Endodermal cell (in vitro differentiated cells): ENCODE data around the gene TXNDC2. TPM values are rescaled to one million over a fixed set of nuclear protein-coding genes. Genes with fewer than 3 reads are reported as not detected.

ENCODE experiments used
- DNase-seq: peaks from one replicate; pipeline ENCODE4 v3.0.0-alpha.2; 2017
- H3K27ac ChIP-seq: 2 replicates; pipeline ENCODE4 v1.5.1; 2013; ENCODE audit warnings: mild to moderate bottlenecking, low read depth, low read length, moderate library complexity
- H3K27me3 ChIP-seq: 2 replicates; pipeline ENCODE4 v1.6.1; 2013; ENCODE audit warnings: mild to moderate bottlenecking, low read length, moderate library complexity; ENCODE audit not compliant: insufficient read depth, control insufficient read depth, poor library complexity, severe bottlenecking
- H3K36me3 ChIP-seq: 2 replicates; pipeline ENCODE4 v1.7.0; 2013; ENCODE audit warnings: mild to moderate bottlenecking, low read length, moderate library complexity; ENCODE audit not compliant: control insufficient read depth, insufficient read depth
- H3K4me1 ChIP-seq: one replicate; pipeline ENCODE4 v1.7.0; 2013; ENCODE audit warnings: low read length; ENCODE audit not compliant: control insufficient read depth, insufficient read depth
- H3K4me3 ChIP-seq: 2 replicates; pipeline ENCODE4 v1.5.1; 2013; ENCODE audit warnings: mild to moderate bottlenecking, low read length, moderate library complexity
- H3K9ac ChIP-seq: 2 replicates; pipeline ENCODE4 v1.6.1; 2013; ENCODE audit warnings: mild to moderate bottlenecking, low read length, moderate library complexity; ENCODE audit not compliant: poor library complexity, severe bottlenecking; ENCODE audit errors: extremely low read depth
- H3K9me3 ChIP-seq: 2 replicates; pipeline ENCODE4 v1.6.1; 2013; ENCODE audit warnings: mild to moderate bottlenecking, low read length, moderate library complexity; ENCODE audit not compliant: control insufficient read depth
- H3K27ac Mint-ChIP-seq: 2 replicates; pipeline ENCODE4 v1.8.0; 2020; ENCODE audit warnings: mixed read lengths
- H3K27me3 Mint-ChIP-seq: 2 replicates; pipeline ENCODE4 v1.8.0; 2021; ENCODE audit warnings: mild to moderate bottlenecking, mixed read lengths; ENCODE audit not compliant: insufficient read depth
- H3K36me3 Mint-ChIP-seq: 2 replicates; pipeline ENCODE4 v1.8.0; 2020; ENCODE audit warnings: low read depth, mixed read lengths
- H3K4me1 Mint-ChIP-seq: 2 replicates; pipeline ENCODE4 v1.8.0; 2020; ENCODE audit warnings: mixed read lengths
- H3K4me3 Mint-ChIP-seq: 2 replicates; pipeline ENCODE4 v1.8.0; 2020; ENCODE audit warnings: mild to moderate bottlenecking, moderate library complexity, mixed read lengths
- H3K9me3 Mint-ChIP-seq: 2 replicates; pipeline ENCODE4 v1.8.0; 2020; ENCODE audit warnings: mild to moderate bottlenecking, mixed read lengths
- WGBS, 2 experiments: methylation state at CpG; one replicate each; pipeline versions ENCODE4 v1.1.5 to v1.1.7; 2013; ENCODE audit warnings: missing lambda C conversion rate in 2 of 2, mixed read lengths in 1 of 2; ENCODE audit not compliant: insufficient coverage in 1 of 2, insufficient read length in 1 of 2; 5-methylcytosine and 5-hydroxymethylcytosine counted together
- total RNA-seq, 2 donors: library from RNA; stranded (reverse); fragmentation: NEBNext Ultra II Directional in 1 of 2; extraction: Animal tissue kit (Norgen Biotek cat#: 25700) in 1 of 2; gene quantifications; 2 replicates in 1 of 2; 3 replicates in 1 of 2; pipeline ENCODE4 v1.2.1, GENCODE V29; 2021
- TF ChIP-seq, protein P1 (sequence below): fragments of 200-600 bp; sonication (generic); conservative IDR thresholded peaks from 2 replicates; pipeline ENCODE4 v1.5.0; 2021; ENCODE audit warnings: antibody characterized with exemption, mild to moderate bottlenecking

TXNDC2 gene
- total RNA-seq, 2 donors from 2014 or later, result not detected

DNA sequence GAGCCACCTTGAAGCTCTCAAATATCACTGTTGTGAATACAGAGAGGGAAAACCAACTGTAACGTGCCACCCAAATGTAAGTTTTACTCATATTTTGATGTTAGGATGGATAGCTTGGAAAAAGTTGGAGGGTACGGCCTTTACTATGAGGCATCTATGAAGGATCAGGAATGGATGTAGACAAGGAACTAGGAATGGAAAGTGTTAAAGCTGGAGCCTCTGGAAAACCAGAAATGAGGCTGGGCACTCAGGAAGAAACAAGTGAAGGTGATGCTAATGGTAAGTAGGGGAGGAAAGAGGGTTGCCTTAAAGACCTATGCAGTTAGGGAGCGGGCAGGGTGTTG, 204 bp downstream of the TXNDC2 start:
- H3K27ac ChIP-seq, result no peak overlapping the region
- Mint-ChIP-seq H3K36me3 (no peaks in the 10 kb centered on the region), H3K9me3 (no peaks in the 10 kb centered on the region), H3K27ac (no peak overlapping the region), H3K4me3 (no peak overlapping the region), H3K4me1 (peaks cover 3% of the 10 kb centered on the region), H3K27me3 (peaks cover 70% of the 10 kb centered on the region)
- WGBS, 2 experiments, result 93 to 96% methylated on average over 3 of the region's 3 CpGs
- H3K4me3 ChIP-seq, result no peak overlapping the region
- H3K9me3 ChIP-seq, result no peaks in the 10 kb centered on the region
- TF ChIP-seq, protein P1, sequence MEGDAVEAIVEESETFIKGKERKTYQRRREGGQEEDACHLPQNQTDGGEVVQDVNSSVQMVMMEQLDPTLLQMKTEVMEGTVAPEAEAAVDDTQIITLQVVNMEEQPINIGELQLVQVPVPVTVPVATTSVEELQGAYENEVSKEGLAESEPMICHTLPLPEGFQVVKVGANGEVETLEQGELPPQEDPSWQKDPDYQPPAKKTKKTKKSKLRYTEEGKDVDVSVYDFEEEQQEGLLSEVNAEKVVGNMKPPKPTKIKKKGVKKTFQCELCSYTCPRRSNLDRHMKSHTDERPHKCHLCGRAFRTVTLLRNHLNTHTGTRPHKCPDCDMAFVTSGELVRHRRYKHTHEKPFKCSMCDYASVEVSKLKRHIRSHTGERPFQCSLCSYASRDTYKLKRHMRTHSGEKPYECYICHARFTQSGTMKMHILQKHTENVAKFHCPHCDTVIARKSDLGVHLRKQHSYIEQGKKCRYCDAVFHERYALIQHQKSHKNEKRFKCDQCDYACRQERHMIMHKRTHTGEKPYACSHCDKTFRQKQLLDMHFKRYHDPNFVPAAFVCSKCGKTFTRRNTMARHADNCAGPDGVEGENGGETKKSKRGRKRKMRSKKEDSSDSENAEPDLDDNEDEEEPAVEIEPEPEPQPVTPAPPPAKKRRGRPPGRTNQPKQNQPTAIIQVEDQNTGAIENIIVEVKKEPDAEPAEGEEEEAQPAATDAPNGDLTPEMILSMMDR, result no peak
- peaks cover 26% of the 10 kb centered on the region for H3K27me3 ChIP-seq
- H3K4me1 ChIP-seq, result no peaks in the 10 kb centered on the region
- DNase-seq, result no peak
- H3K9ac ChIP-seq, result no peak overlapping the region
- no peaks in the 10 kb centered on the region for H3K36me3 ChIP-seq

DNA sequence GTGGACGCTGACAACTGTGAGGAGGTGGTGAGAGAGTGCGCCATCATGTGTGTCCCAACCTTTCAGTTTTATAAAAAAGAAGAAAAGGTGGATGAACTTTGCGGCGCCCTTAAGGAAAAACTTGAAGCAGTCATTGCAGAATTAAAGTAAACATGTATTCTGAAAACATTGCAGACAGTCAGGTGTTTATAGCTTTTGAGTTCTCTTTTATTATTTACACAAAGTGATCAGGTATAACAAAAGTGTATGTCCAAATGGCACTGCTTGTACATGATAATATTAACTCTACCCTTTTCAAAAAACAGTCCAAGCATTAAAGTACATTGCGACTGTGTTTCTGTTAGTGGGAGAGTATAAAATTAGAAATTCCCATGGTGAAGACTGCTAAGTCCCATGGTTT, 2.2 kb downstream of the TXNDC2 start:
- no peak for DNase-seq
- no peaks in the 10 kb centered on the region for H3K36me3 ChIP-seq
- no peak overlapping the region for H3K9ac ChIP-seq
- H3K27me3 ChIP-seq, result peaks cover 21% of the 10 kb centered on the region
- TF ChIP-seq, protein P1, result no peak
- Mint-ChIP-seq H3K4me1 (peaks cover 3% of the 10 kb centered on the region), H3K36me3 (no peaks in the 10 kb centered on the region), H3K9me3 (no peaks in the 10 kb centered on the region), H3K27ac (no peak overlapping the region), H3K4me3 (no peak overlapping the region), H3K27me3 (peaks cover 64% of the 10 kb centered on the region)
- H3K4me1 ChIP-seq, result no peaks in the 10 kb centered on the region
- 89 to 95% methylated on average over 3 to 5 of the region's 5 CpGs for WGBS, 2 experiments
- H3K4me3 ChIP-seq, result no peak overlapping the region
- no peak overlapping the region for H3K27ac ChIP-seq
- H3K9me3 ChIP-seq, result no peaks in the 10 kb centered on the region

DNA sequence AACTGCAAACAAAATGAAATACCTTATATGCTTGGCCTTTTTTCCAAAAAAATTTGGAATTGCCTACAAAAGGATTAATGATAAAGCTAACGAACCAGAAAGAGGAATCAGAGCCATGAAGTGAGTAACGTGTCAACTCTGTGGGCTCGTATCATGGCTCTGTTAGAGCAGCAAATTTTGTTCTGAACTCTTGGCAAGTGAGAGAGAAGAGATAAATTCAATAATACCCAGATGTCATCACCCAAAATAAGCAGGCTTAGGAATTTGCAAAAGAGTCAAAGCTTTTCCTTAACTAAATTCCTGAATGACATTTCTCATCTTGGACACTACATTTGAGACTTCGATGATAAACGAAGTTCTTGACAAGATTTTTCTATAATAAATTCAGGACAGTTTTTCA, 4.4 kb downstream of the TXNDC2 start:
- 96 to 100% methylated on average over 2 to 5 of the region's 5 CpGs for WGBS, 2 experiments
- Histone ChIP-seq H3K9me3 (no peaks in the 10 kb centered on the region), H3K36me3 (no peaks in the 10 kb centered on the region), H3K4me3 (no peak overlapping the region), H3K4me1 (no peaks in the 10 kb centered on the region), H3K9ac (no peak overlapping the region), H3K27me3 (peaks cover 3% of the 10 kb centered on the region), H3K27ac (no peak overlapping the region)
- no peak for DNase-seq
- Mint-ChIP-seq H3K4me3 (no peak overlapping the region), H3K27ac (no peak overlapping the region), H3K27me3 (peaks cover 46% of the 10 kb centered on the region), H3K36me3 (no peaks in the 10 kb centered on the region), H3K9me3 (no peaks in the 10 kb centered on the region), H3K4me1 (peaks cover 3% of the 10 kb centered on the region)
- TF ChIP-seq, protein P1, result no peak
